ENCODE data around the gene CATSPER3.

GRCh38 chr5:135010502-135011354 is 43.0 kb downstream of the CATSPER3 start:
- no peak for TF ChIP-seq POLR2AphosphoS5 (IDR thresholded peaks at IDR 0.05; ENCODE audit: borderline replicate concordance, low read depth, low read length)
- no peak for TF ChIP-seq EZH2 (IDR thresholded peaks at IDR 0.05)
